K562 treated with DMSO at 1 percent for 4 hours (cell line): ENCODE data around the gene TLR2. TPM values are rescaled to one million over a fixed set of nuclear protein-coding genes. Genes with fewer than 3 reads are reported as not detected.

Source experiments
- total RNA-seq: library from RNA; unstranded; fragments of 300-600 nt; gene quantifications from 2 replicates; pipeline ENCODE4 v1.2.3, GENCODE V29; 2022; ENCODE audit not compliant: insufficient read depth

TLR2 gene
- total RNA-seq: not detected in 2 replicates

GRCh38 chr4:153684182-153684970, at the start of gene TLR2:
Gene TLR2 (plus strand): TSS chr4:153684280. CDS start chr4:153702908, 18,628 bp downstream.

Other genes with a start within 250 kb of the TLR2 start
- 6.5 and 11.7 TPM in 2 replicates for gene TMEM131L, start 217.9 kb upstream of the TLR2 start, total RNA-seq
- not detected in 2 replicates for gene RNF175, start 75.7 kb downstream of the TLR2 start, total RNA-seq
- gene SFRP2, start 104.8 kb downstream of the TLR2 start, total RNA-seq: not detected in 2 replicates